Head of caudate nucleus (tissue), 42 donors: Measurements from ENCODE around the gene PCDHGA1.

Source experiments
- DNase-seq, 42 donors: peaks; one replicate each; pipeline versions ENCODE4 v3.0.0 to v3.0.0-alpha.2; 2020 to 2021; ENCODE audit warnings: mixed read lengths in 7 of 42
- intact Hi-C: fragments of 100-400 bp; cut with DNase I; formaldehyde crosslinking; loops from one replicate; pipeline ENCODE4 v1.15.0; 2022

PCDHGA1 gene

DNA sequence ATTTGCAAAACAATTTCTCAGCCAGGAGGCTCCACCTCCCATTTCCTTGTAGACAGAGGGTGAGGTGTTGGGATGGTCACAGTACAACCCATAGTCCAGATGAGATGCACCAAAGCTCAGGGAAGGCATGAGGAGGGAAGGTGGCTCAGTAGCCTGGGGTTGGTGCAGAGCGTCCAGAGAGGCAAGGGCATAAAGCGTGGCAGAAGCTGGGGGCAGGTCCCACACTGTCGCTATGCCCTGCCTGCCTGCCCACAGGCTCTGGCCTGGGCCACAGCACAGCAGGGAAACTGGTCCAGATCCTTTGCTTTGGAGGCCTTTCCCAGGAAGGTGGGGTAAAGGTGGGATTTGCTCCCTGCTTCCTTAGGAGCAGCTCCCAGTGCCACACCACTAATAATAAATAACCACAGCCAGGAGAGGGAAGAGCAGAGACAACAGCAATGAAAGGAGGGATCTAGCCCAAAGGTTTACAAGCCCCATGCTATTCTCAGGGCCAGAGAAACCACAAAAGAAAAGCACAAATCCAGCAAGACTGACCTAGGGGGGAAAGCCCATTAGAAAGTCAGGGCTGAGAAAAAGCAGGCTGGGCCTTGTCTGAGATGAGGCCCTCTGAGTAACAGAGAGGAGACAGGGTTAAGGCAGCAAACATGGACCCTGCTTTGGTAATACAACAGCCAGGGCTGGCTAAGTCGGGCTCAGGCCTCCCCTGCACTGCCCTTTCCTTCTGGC, 185.8 kb downstream of the PCDHGA1 start:
- no peak for DNase-seq
- intact Hi-C loops, result no loop called here

GRCh38 chr5:141516672-141517025, 186.3 kb downstream of the PCDHGA1 start:
- no peak for DNase-seq
- intact Hi-C loops, result no loop called here

- intact Hi-C loops, result no loop called here
- DNase-seq, result no peak
Observed at GRCh38 chr5:141517312-141517711, 187.0 kb downstream of the PCDHGA1 start.

DNA sequence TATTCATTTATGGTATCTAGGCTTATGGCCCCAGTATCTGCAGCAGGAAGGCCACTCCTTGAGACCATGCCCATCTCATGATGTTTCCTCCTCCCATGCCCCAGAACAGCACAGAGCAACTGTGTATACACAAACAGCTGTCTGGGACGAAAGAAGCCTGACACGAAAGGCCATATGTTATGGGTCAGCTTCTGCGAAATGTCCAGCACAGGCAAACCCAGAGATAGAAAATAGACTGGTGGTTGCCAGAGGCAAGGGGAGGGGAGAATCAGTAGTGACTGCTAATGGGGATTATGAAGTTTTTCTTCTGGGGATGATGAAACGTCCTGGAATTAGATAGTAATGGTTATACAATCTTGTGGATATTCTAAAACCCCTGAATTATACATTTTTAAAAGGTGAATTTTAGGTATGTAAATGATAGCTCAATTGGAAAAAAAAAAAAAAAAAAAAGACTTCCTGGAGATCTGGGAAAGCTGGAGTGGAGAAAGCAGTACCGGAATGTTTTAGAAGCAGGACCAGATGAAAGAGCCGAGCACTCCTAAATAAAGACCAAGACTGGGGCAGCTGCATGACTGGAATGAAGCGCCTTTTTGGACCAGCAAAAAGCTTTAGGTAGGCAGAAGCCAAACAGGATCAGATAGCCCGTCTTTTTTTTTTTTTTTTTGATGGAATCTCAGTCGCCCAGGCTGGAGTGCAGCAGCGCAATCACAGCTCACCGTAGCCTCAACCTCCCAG, 187.7 kb downstream of the PCDHGA1 start:
- intact Hi-C loops, result no loop called here
- DNase-seq, result no peak

- peak in 2 of 42 donors; percentile 34 for DNase-seq
- intact Hi-C loops, result no loop called here
Observed at GRCh38 chr5:141518618-141519015, 188.3 kb downstream of the PCDHGA1 start.

DNA sequence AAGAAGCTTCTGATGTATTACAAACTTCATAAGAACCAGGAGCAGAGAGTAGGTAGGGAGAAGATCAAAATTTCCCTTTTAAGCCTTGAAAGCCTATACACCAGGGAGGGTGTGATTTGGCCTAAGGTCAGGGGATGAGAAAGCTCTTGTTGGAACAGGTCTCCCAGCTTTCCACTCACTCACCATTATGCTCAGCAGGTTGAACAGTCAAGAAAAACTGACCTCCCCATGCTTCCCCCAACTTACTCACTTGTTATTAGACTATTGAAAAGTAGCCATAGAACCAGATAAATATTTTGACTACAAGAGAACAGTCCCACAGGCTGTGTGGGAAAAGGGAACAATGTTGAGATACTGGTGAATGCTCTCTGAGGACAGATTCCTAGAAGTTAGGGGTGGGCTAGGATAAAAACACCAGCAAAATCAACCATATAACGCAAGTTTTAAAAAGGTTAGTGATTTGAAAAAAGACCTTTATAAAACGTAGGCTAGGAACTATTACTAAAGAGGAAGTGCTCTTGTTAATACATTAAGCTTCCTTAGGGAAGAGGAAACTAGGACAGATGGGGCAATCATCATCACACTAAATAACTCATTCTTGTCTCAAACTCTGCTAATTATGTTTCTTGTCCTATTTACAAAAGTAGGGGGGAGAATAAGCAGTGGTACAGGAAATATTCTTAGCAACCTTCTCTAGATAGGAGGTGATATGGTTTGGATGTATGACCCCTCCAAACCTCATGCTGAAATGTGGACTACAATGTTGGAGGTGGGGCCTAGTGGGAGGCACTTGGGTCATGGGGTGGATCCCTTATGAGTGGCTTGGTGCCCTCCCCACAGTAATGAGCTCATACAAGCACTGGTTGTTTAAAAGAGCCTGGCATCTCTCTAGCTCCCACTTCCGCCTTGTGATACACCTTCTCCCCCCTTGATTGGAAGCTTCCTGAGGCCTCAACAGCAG, 189.6 kb downstream of the PCDHGA1 start:
- DNase-seq, result peak in 2 of 42 donors; percentile 10 to 18
- intact Hi-C loops, result loop anchor here (5.0 to 10.0 kb wide), 2 partner anchors 37 to 95 kb away; partner anchors contain the start of gene PCDHGA11

GRCh38 chr5:141521244-141521781, 191.0 kb downstream of the PCDHGA1 start:
- intact Hi-C loops, result loop anchor here (5.0 to 10.0 kb wide), 2 partner anchors 36 to 97 kb away; partner anchors contain the start of gene PCDHGA11
- DNase-seq, result peak in 26 of 42 donors; percentile 25 to 86 (median 62)

GRCh38 chr5:141522301-141522700, 192.0 kb downstream of the PCDHGA1 start:
- no peak for DNase-seq
- intact Hi-C loops, result loop anchor here (5.0 to 10.0 kb wide), 2 partner anchors 35 to 98 kb away; partner anchors contain the start of gene PCDHGA11

DNA sequence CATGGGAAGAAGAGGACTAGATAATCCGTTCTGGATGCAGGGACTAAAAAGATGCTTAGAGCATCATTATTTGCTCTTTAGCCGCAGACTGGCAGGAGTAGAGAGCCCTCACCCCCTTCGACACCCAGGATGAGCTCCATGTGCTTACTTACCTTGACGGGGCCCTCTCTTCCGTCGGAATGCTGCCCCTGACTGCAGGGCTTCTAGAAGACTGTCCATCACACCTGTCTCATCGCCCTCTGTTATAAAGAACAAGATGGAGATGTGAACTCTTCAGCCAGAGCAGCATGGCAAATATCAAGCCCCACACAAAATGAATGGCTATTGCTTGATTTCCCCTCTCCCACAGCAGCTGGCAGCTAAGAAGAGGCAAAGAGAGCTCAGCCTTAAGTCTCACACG, 193.7 kb downstream of the PCDHGA1 start:
- no peak for DNase-seq
- intact Hi-C loops, result loop anchor here (5.0 to 10.0 kb wide), 2 partner anchors 33 to 99 kb away; partner anchors contain the start of gene PCDHGA11

DNA sequence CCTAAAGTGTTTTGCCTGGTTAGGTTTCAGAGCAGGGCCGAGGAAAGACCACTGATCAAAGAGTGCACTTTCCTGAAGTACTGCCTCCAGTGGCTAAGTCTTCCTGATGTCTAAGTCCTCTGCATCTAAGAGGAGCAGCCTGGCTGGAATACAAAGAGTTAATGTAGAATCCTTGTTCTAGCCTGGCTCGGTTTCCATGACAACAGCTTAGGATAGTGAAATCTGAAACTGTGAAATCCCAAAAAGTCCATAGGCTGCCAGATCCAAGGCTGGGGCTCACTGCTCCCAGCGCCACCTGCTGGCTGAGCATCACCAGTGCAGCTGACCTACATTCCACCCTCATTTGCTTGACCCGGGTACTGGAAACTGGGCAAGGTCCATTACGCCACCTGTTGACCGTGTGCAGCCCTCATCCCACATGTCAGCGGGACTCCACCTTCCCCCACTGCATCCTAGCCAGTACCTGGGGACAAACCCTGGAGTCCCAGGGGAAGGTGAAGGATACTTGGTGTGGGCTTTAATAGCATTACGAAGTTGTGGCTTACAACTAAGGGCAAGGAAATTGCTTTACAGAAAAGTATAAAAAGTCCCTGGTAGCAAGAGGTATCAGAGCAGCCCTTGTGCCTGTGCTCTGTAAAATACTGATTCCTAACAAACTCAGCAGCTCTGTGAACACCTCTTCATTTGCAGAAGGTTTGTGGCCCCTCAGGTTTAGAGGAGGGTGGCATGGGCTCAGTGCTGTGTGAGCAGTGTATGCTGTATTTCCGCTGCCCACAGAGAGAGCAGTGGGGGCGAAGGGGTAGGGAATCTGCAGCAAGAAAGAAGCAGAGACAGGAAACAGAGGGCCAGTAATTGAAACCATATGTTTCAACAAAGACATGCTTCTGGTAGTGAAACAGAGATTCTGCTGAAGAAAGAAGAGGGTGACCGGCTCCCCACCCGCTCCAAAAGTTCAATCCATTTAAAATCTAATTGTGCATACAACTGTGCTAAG, 194.6 kb downstream of the PCDHGA1 start:
- peak; percentile 58 to 94 (median 83) for DNase-seq
- intact Hi-C loops, result loop anchor here (5.0 to 10.0 kb wide), 2 partner anchors 32 to 100 kb away; partner anchors contain the start of gene PCDHGA11

DNA sequence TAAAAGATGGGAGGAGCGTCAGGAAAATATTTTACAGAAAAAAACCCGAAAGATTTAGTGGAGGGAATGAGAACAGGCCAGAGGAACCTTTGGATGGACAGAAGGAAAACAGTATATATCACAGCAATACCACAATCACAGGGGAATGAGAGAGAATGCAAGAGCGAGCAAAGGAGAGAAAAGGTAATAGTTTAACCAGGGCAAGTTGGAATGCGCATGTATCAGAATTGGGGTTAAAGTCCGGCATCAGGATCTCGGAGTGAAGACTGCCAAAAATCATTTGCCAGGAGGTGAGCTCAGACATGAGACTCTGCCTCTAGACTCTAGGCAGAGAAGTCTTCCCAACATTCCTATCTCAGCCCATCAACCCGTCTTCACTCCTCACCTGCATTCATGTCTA, 195.3 kb downstream of the PCDHGA1 start:
- DNase-seq, result no peak
- intact Hi-C loops, result loop anchor here (10.0 kb wide), 1 partner anchor 101 kb away; the partner anchor contains the start of gene PCDHGA11

DNA sequence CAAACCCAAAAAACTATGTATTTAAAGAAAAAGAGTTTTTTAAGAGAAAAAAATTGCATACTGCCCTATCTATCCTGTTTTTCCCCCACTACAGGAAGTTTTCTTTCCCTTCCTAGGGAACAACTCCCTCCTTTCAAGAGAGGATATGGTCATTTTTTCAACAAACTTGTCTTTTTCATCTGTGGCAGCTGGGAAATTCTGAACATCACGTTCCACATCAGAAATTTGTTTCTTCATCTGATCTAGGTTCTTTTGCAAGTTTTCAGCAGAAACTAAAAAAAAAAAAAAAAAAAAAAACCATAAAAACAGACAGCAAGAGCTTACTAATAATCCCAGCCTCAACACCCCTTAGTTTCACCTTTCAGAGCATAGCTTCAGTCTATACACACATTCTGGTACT, 197.1 kb downstream of the PCDHGA1 start:
- DNase-seq, result no peak
- intact Hi-C loops, result loop anchor here (10.0 kb wide), 1 partner anchor 103 kb away; the partner anchor contains the start of gene PCDHGA11

GRCh38 chr5:141528291-141528984, 198.1 kb downstream of the PCDHGA1 start:
- intact Hi-C loops, result loop anchor here (10.0 kb wide), 1 partner anchor 104 kb away; the partner anchor contains the start of gene PCDHGA11
- peak in 1 of 42 donors; percentile 21 for DNase-seq

- intact Hi-C loops, result loop anchor here (10.0 kb wide), 1 partner anchor 104 kb away; the partner anchor contains the start of gene PCDHGA11
Observed at GRCh38 chr5:141529002-141529401, 198.7 kb downstream of the PCDHGA1 start.

GRCh38 chr5:141529873-141530272, 199.6 kb downstream of the PCDHGA1 start:
- no peak for DNase-seq
- intact Hi-C loops, result loop anchor here (10.0 kb wide), 1 partner anchor 105 kb away; the partner anchor contains the start of gene PCDHGA11

More at GRCh38 chr5:141529002-141529401, 198.7 kb downstream of the PCDHGA1 start:
- no peak for DNase-seq

GRCh38 chr5:141532726-141533125, 202.4 kb downstream of the PCDHGA1 start:
- intact Hi-C loops, result no loop called here
- no peak for DNase-seq
